Right ventricle myocardium superior (tissue), 1 donor: Measurements from ENCODE around the gene CDC42EP5. TPM values are rescaled to one million over a fixed set of nuclear protein-coding genes. Genes with fewer than 3 reads are reported as not detected.
"Not testable (repeated sequence)": the region's sequence is repeated elsewhere in the genome, so short reads cannot be mapped to it uniquely, and the experiment has no call there.

Experiments used
- ATAC-seq: fragments of 200-7000 bp; cut with Tn5 transposase; one replicate; pipeline ENCODE4 v1.9.1; 2020; ENCODE audit warnings: mild to moderate bottlenecking; ENCODE audit not compliant: poor library complexity
- DNase-seq: peaks from one replicate; pipeline ENCODE4 v3.0.0-alpha.2; 2020
- intact Hi-C: fragments of 100-400 bp; cut with DNase I; formaldehyde crosslinking; loops from one replicate; pipeline ENCODE4 v1.11.2; 2022
- total RNA-seq: library from RNA; stranded (reverse); fragmentation: NEBNext Ultra II Directional; extraction: Animal tissue kit (Norgen Biotek cat#: 25700); gene quantifications from one replicate; pipeline ENCODE4 v1.2.1, GENCODE V29; 2021
- donor health status: DM: no; HTN: yes; CAD: no; lungs with severe emphysema.

CDC42EP5 gene
- total RNA-seq, 1 donor from 2014 or later, result 11.6 TPM

DNA sequence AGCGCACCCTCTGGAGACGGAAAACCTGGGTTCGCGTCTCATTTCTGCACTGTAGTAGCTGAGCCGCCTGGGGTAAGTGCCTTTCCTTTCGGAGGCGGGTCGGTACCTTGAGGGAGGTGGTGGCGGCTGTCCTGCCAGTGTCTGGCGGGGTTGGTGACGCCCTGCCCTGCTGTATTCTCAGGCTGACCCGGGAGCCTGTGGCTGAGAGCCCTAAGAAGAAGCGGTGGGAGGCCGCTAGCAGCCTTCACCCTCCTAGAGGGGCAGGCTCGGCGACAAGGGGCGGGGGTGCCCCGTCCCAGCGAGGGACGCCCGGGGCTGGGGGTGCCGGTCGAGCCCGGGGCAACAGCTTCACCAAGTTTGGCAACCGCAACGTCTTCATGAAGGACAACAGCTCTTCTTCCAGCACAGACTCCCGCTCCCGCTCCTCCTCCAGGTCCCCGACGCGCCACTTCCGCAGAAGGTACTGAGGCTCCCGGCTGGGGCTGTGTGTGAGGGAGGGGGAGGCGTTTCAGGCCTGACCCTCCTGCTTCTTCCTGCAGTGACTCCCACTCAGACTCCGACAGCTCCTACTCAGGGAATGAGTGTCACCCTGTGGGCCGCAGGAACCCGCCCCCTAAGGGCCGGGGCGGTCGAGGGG lies 17.2 kb downstream of the CDC42EP5 start:
- no peak for DNase-seq
- ATAC-seq, result no peak
- intact Hi-C loops, result no loop called here

DNA sequence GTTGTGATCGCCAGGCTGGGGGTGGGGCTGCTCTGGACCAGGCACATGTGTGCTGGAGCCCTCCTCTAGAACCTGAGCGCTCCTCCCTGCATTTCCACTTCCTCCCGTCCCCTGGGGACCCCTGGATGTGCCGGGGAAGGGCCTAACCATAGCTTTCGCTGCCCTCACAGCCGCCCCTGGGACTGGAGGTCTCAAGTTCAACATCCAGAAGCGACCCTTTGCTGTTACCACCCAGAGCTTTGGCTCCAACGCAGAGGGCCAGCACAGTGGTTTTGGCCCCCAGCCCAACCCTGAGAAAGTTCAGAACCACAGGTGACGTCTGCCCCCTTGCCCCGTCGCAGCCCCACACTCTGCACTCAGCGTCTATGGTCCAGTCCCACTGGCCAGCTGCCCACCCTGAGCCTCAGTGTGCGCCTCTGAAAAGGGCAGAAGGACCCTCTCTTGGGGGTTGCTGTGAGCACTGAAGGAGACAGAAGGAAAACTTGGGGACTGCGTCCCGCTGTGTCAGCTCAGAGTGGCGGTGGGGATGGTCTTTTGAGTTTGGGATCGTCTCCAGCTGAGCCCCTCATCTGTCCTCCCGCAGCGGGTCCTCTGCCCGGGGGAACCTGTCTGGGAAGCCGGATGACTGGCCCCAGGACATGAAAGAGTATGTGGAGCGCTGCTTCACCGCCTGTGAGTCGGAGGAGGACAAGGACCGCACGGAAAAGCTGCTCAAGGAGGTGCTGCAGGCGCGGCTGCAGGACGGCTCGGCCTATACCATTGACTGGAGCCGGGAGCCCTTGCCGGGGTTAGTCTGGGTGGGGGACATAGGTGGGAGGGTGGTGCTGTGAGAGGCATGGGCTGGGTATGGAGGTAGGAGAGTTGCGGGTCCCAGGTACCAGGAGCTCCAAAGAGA lies 18.1 kb downstream of the CDC42EP5 start:
- DNase-seq, result no peak
- intact Hi-C loops, result no loop called here
- no peak for ATAC-seq

DNA sequence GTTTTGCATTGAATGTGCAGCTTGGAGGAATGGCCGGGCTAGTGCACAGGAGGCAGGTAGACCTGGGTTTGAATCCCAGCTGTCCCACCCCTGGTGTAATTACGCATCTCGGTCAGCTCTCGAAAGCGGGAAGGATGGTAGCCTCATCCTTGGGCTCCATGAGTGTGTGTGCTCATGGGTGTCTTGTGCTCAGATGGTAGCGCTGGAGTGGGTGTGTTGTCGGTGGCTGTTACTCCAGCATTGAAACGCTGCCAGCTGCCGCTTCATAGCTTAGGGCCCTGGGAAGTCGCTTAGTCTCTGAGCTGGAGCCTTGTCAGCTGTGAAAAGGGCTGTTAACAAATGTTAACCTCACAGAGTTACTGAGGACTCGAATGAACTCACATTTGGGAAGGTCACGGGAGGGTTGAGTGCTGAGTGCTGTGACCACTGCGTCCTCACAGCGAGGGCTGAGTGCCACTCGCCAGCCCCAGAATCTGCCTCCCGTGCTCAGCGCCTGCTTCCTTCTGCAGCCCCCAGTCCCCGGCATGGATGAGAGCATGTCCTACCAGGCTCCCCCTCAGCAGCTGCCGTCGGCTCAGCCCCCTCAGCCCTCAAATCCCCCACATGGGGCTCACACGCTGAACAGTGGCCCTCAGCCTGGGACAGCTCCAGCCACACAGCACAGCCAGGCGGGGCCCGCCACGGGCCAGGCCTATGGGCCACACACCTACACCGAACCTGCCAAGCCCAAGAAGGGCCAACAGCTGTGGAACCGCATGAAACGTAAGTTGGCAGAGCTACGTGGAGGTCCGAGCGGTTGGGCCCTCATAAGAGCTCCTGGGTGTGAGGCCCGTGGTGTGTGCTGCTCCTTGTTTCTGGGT lies 18.9 kb downstream of the CDC42EP5 start:
- DNase-seq (no peak), ATAC-seq (no peak)
- intact Hi-C loops, result no loop called here

DNA sequence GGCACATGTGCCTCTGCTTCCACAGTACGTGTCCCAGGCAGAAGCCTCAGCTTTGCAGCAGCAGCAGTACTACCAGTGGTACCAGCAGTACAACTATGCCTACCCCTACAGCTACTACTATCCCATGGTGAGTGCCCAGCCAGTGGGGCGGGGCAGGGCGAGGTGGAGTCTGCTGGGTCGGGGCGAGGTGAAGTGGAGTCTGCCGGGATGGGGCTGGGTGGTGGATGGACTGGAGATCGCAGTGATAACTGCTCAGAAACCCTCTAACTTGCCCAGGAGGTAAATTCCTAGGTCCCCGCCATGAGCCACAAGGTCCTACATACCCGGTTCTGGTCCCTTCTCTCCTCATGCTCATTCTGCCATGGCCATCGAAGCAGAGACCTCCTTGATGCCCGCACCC lies 20.5 kb downstream of the CDC42EP5 start:
- ATAC-seq (no peak), DNase-seq (no peak)
- intact Hi-C loops, result no loop called here

DNA sequence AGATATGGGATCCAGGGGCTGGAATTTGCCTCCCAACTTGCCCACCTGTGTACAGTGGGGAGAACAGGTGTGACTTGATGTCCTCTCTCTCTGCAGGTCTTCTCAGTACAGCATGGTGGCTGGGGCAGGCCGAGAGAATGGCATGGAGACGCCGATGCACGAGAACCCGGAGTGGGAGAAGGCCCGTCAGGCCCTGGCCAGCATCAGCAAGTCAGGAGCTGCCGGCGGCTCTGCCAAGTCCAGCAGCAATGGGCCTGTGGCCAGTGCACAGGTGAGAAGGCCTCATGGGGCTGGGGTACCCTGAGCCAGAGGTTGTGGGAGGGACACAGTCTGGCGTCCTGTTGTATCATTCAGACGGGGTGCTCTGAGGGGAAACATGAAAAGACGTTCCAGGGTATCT lies 21.1 kb downstream of the CDC42EP5 start:
- no peak for ATAC-seq
- intact Hi-C loops, result no loop called here
- no peak for DNase-seq

DNA sequence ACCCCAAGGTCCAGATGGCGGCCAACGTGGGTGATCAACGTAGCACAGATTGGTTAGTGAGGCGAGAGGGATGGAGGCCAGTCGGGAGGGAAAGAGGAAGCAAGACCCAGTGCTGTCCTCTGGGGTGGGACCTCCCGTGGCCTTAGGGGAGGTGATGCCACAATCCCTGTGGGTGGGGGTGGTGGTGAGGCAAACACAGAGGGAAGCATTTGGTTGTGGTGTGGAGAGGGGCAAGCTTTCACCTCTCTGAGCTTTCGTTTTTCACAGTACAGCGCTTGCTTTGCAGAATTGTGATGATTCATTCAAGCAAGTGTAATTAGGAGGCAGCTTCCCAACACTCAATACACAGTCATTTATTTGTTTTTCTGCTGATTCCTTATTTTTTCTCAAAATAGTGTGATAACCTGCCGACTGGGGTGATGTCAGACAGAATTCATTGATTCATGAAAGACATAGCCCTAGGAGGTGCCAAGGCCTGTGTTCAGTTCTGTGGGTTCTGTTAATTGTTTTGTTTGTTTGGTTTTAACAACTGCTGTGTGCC lies 21.7 kb downstream of the CDC42EP5 start:
- ATAC-seq, result no peak
- intact Hi-C loops, result no loop called here
- DNase-seq, result no peak

DNA sequence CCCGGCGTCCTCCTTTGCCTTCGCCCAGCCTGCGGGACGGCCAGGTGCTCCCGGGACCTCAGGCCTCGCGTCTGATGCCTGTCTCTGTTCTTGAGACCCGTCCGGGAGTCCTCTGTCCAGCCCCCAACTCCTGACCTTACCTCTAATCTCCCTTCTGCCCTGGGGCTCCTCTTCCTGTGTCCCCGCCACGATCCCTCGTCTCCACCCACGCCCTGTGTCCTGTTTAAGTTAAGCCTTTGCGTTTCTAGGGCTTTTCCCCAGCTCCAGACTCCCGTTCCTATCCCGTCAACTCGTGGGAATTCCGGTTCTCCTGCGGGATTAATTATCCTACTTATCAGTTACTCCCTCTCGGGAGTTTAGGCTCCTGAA lies 23.4 kb downstream of the CDC42EP5 start:
- DNase-seq (no peak), ATAC-seq (no peak)
- intact Hi-C loops, result no loop called here

DNA sequence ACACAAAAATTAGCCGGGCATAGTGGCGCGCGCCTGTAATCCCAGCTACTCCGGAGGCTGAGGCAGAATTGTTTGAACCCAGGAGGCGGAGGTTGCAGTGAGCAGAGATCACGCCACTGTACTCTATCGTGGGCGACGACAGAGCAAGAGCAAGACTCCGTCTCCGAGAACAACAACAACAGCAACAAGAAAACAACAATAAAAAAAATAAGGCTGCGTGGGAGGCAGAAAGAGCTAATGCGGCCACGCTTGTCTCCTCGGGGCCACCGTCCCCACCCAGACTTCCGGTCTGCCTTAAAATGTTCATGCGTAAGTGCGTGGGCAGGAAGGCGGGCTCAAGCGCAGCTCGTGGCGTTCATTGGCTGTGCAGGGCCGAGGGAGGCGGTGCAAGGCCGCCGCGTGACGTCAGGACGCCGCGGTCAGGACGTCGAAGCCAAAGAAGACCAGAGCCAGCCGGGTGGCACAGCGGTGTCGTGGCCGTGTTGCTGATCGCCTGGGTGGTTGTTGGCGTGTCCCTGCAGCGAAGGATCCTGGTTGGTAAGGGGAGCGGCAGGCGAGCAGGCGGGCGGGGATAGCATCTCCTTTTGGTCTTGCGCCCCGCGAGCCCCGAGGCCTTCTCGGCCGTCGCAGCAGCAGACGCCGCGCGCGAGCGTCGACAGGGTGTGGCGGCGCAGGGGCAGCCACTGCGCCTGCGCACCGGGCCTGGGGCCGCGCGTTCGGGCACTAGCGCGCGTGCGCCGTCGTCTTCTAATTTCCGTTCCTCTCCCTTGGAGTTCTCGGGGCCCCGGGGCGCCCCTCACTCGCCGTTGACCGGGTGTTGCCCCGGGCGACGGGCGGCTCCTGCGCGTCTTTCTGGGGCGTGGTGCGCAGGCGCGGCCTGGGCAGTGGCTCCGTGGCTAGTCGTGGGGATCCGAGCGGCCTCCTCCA lies 24.1 kb downstream of the CDC42EP5 start, which contains the start of gene LENG8:
Gene LENG8, plus strand, starts transcription at position 426 of the 927 bp plus-strand sequence. CDS start 2,146 bp downstream, outside the sequence.
- peak; percentile 99 for DNase-seq
- ATAC-seq, result peak; percentile 98
- intact Hi-C loops, result no loop called here

DNA sequence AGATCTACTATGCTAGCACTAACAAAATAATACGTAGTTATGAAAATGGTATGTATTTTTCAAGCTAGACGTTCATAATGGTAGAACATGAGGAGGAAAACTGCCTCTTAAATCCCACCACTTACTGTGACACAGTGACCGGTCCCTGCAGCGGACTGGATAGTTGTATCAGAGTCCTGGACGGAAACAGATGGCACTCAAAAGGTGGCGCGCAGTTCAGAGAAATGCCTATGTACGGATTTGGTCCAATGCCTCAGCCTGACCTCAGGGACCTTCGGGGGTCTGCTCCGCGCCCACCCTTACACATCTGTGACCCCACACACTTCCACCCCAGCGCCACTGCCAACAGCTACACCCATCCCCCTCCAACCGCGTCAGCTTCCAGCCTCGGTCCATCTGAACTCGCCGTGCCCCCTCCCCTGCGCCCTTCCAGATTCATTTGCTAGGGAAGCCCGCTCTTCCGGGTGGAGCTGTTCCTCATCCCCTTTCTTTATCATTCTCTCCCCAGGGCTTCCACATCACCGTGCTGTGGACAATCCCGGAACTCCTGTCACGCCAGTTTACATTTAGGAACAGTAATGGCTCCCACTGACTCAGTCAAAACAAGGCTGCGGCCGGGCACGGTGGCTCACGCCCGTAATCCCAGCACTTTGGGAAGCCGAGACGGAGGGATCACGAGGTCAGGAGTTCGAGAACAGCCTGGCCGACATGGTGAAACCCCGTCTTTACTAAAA lies 24.9 kb downstream of the CDC42EP5 start:
- intact Hi-C loops, result no loop called here
- peak; percentile 30 for ATAC-seq
- DNase-seq, result peak; percentile 72

DNA sequence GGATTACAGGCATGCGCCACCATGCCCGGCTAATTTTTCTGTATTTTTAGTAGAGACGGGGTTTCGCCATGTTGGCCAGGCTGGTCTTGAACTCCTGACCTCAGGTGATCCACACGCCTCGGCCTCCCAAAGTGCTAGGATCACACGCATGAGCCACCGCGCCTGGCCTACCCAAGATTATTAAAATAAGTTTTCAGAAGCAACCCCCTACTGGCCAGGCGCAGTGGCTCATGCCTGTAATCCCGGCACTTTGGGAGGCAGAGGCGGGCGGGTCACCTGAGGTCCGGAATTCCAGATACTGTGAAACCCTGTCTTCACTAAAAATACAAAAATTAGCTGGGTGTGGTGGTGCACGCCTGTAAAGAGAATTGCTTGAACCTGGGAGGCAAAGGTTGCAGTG lies 26.7 kb downstream of the CDC42EP5 start:
- intact Hi-C loops, DNase-seq, ATAC-seq: not testable (repeated sequence)

DNA sequence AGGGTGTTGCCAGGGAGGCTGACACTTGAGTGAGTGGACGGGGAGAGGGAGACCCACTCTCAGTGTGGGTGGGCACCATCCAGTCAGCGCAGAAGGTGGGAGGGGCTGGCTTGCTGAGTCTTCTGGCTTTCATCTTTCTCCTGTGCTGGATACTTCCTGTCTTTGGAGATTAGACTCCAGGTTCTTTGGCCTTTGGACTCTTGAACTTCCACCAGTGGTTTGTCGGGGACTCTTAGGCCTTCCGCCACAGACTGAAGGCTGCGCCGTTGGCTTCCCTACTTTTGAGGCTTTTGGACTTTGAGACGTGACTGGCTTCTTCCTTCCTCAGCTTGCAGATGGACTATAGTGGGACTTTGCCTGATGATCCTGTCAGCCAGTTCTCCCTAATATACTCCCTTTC lies 28.4 kb downstream of the CDC42EP5 start:
- intact Hi-C loops, result no loop called here
- DNase-seq (no peak), ATAC-seq (no peak)

DNA sequence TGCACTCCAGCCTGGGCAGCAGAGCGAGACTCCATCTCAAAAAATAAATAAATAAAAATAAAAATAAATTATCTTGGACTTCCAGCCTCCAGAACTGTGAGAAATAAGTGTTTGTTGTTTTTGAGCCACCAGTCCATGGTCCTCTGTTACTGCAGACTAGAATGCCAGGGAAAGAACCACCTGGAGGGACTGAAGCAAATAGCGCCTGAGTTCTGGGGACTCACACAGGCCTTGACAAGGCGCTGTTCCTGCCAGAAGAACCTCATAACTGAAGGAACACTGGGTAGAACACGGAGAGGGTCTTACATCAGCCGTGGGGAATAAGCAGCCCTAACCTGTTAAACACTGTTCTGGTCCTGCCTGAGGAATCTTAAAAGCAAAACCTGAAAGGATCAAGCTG lies 32.5 kb downstream of the CDC42EP5 start:
- intact Hi-C loops, result no loop called here
- no peak for DNase-seq
- ATAC-seq, result no peak

DNA sequence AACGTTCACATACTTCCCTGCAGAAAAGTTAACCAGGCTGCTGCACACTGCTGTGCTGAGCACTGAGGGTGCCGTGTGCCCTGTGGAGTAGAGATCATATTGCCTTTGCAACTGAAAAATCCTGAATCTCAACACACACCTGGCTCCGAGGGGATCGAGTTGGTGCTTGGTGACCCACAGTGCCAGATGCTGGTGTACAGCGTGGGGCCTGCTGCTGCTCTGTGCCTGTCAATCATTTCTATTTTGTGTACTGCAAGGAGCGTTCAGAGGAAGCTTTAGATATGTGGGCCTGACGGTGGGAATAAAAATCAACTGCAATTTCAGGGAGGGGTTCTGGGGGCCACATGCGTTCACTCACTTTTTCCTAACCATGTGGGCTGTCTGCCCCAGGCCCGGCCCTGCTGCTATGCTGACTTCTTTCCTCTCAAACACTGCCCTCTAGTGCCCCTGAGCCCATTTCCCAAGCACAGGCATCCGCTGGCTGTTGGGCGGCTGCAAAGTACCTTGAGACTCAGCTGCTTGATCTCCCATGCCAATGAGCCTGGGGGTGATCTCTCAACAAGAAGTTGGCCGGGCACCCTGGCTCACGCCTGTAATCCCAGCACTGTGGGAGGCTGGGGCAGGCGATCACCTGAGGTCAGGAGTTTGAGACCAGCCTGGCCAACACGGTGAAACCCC lies 33.8 kb downstream of the CDC42EP5 start:
- ATAC-seq (peak; percentile 24), DNase-seq (no peak)
- intact Hi-C loops, result no loop called here

DNA sequence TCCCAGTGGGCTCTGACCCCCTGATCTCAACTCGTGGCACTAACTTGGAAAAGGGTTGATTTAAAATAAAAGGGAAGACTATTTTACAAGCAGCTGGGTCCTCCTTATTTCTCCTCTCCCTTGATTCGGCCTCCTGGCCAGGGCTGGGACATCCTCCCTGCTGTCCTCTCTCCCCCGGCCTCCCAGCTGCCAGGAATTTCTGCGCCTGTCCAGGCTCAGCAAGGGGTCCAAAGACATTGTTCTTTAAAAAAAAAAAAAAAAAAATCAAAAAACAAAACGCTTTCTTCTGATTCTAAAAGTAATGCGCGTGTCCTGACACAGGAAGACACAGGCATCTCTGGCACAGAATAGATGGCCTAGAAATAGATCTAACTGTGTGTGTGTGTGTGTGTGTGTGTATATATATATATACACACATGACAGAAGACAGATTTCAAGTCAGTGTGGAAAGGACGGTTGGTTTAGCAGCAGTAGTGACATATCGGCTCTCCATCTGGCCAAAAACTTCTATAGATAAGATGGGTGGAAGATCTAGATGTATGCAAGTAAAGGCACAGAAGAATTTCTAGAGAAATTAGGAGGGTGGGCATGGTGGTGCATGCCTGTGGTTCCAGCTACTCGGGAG lies 36.4 kb downstream of the CDC42EP5 start:
- intact Hi-C loops, result no loop called here
- DNase-seq, result no peak
- ATAC-seq, result peak; percentile 34

DNA sequence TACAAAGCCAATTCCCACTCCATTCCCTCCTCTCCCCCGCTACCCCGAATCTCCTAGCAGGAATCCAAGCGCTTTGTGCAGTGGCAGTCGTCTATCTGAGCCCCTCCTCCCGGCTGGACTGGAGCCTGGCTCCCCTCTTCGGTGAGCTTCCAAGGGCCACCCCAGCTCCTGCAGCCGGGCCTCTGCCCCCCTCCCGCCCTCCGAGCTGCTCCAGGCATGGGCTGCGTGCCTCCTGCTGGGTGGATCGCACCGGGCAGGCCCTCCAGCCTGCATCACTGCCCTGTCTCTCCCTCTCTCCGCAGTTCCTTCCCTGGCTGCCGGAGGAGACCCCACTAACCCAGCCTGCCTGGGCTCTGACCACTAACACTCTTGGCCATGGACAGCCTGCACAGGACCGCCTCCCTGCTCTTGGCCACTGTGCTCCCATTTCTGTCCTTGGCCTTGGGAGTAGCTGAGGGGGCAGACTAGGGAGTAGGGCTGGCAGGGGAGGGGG lies 37.0 kb downstream of the CDC42EP5 start:
- DNase-seq (no peak), ATAC-seq (peak; percentile 40)
- intact Hi-C loops, result no loop called here

DNA sequence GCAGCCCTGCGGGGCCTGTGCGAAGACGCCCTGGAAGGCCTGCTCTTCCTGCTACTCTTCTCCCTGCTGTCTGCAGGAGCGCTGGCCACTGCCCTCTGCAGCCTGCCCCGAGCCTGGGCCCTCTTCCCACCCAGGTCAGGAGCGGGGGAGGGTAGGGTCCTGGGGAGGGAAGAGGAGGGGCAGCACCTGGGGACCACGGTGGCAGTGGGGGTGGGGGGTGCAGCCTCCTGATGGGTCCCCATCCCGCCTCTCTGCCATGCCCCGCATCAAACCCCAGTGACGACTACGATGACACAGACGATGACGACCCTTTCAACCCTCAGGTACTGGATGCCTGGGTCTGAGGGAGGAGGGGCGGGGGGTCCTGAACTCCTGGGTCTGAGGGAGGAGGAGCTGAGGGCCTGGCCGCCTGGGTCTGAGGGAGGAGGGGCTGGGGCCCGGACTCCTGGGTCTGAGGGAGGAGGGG lies 37.5 kb downstream of the CDC42EP5 start:
- ATAC-seq, result peak; percentile 2
- intact Hi-C loops, result no loop called here
- no peak for DNase-seq
